ENCODE data around the gene PARVA. TPM values are rescaled to one million over a fixed set of nuclear protein-coding genes. Genes with fewer than 3 reads are reported as not detected.
A peak's percentile ranks its signal among the peaks of the same experiment; 100 is the strongest.

PARVA gene
- total RNA-seq, 1 experiment from 2014 or later = 31.5 TPM

DNA sequence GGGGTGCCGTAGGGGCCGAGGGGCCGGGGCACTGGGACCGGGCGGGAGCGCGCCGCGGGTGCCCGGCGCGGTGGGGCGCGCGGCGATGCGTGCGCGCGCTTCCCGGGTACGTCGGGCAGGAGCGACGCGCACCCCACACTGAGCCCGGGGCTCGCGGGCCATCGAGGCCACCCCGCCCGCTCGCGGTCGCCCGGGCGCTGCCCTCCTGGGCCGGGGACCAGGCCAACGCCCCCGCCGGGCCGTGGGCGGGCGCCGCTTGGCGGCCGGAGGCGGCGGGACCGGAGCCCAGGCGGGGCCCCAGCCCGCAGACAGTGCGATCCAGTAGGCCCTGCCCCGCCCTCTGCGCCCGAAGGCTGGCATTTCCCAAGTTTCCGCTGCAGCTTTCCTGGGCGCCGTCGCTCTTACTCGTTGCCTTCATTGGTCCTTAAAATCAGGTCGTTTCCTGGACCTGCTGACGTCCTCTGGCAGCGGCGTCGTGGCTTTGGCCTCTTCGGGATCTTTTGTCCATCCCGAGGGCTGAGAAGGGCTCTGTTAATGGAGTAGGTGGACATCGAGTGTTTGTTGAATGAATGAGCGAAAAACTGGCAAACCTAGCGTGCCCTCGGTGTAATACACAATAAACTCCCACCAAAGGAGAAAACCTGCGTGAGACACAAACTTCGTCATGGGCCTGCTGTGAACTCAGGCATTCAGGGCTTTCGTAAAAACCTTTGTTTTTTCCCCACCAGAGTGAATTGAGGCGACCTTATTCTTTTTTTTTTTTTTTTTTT, 638 bp downstream of the PARVA start:
- BruUV-seq (replicated peaks) = TSS peak; percentile 77
- no peak for TF ChIP-seq EZH2 (IDR thresholded peaks at IDR 0.05; ENCODE audit: low read depth)
- TF ChIP-seq, protein P1, sequence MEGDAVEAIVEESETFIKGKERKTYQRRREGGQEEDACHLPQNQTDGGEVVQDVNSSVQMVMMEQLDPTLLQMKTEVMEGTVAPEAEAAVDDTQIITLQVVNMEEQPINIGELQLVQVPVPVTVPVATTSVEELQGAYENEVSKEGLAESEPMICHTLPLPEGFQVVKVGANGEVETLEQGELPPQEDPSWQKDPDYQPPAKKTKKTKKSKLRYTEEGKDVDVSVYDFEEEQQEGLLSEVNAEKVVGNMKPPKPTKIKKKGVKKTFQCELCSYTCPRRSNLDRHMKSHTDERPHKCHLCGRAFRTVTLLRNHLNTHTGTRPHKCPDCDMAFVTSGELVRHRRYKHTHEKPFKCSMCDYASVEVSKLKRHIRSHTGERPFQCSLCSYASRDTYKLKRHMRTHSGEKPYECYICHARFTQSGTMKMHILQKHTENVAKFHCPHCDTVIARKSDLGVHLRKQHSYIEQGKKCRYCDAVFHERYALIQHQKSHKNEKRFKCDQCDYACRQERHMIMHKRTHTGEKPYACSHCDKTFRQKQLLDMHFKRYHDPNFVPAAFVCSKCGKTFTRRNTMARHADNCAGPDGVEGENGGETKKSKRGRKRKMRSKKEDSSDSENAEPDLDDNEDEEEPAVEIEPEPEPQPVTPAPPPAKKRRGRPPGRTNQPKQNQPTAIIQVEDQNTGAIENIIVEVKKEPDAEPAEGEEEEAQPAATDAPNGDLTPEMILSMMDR (conservative IDR thresholded peaks at IDR 0.05) = no peak; the same call in 1 of the 2 replicates

DNA sequence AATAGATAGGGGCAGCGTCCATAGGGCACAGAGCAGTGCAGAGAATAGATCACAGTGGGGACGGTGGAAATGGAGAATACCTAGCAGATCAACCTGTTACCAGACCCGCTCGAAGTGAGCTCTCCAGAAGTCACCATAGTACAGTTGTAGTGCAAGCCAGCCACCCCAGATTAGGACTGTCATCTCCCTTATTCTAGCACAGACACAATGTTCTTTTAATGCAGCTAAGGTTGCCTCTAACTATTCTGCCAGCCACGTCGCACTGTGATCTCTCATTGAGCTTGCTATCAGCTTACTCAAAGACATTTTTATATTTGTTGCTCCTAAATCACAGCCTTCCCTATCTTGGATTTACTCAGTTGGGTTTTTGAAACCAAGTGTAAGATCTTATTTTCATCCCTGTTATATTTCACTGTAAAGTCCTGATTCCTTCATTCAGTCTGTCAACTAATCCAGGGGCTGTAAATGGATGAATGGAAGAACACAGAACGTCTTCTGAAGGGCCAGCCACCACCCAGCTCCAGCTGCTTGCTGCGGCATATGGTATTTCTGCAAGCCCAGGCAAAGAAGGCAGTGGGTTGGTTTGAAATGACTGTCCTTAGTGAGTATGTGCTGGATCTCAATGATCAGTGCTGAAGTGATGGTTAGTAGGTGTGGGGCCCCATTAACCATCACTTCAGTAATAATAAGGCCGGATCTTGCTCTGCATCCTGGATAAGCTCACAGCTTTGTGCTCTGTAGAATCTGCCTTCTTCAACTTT, 3.4 kb downstream of the PARVA start:
- POLR2A ChIA-PET (ENCODE audit: unreplicated experiment) = no interaction called here

More for the DNA sequence above, 638 bp downstream of the PARVA start:
- H3K4me1 ChIP-seq (replicated peaks; ENCODE audit: insufficient read depth) = no peaks in the 10 kb centered on the region; the same call in 1 of the 2 replicates
- no peaks in the 10 kb centered on the region for H3K9me2 ChIP-seq (ENCODE audit: insufficient read depth)
- H3F3A ChIP-seq (ENCODE audit: insufficient read depth, low read depth) = peaks cover 10% of the 10 kb centered on the region; the same call in 1 of the 2 replicates
- peak overlapping the region; percentile 66 for H3K27ac ChIP-seq
- peaks cover 7% of the 10 kb centered on the region; the same call in 1 of the 2 replicates for H3K79me2 ChIP-seq (ENCODE audit: low read depth)
- H2AFZ ChIP-seq = peak overlapping the region; percentile 94
- peak; percentile 68 to 77 for DNase-seq
- H3K9me3 ChIP-seq (ENCODE audit: insufficient read depth, low read depth) = no peaks in the 10 kb centered on the region
- intact Hi-C loops (cut with micrococcal nuclease; ENCODE audit: unreplicated experiment) = no loop called here
- H3K4me2 ChIP-seq = peak overlapping the region; percentile 91
- ChIA-PET POLR2A (ENCODE audit: unreplicated experiment) (no interaction called here), CTCF (interaction anchor here (0.7 kb wide), 1 partner anchor 303 kb away, joined by 3 read pairs; no protein-coding TSS in a partner anchor)
- peak overlapping the region; percentile 74 for H3K4me3 ChIP-seq
- H3K27me3 ChIP-seq (ENCODE audit: insufficient read depth, low read depth) = no peaks in the 10 kb centered on the region
- H3K36me3 ChIP-seq (ENCODE audit: low read depth) = no peaks in the 10 kb centered on the region
- H4K20me1 ChIP-seq (ENCODE audit: insufficient read depth) = no peaks in the 10 kb centered on the region

DNA sequence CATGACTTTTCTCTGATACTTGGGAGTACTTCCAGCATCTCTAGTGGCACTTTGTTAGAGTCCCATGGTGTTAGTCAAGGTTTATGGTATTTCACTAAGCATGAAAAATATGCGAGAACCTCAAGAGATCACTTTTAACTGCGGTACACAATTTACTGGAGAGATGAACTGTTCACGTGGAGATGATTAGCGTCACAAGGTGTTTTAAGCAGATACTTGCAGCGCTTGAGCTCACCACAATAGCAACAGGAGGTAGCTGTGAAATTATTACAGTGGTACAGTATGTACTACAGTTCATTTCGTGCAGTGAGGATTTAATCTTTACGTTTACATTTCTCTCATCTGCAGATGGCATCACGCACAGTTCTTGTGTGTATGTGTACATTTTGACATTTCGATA, 4.5 kb downstream of the PARVA start:
- no peaks in the 10 kb centered on the region for H3K9me2 ChIP-seq (ENCODE audit: insufficient read depth)
- no peak overlapping the region for H3K4me3 ChIP-seq
- H3K4me1 ChIP-seq (replicated peaks; ENCODE audit: insufficient read depth) = no peaks in the 10 kb centered on the region; the same call in 1 of the 2 replicates
- ChIA-PET CTCF (no interaction called here), POLR2A (ENCODE audit: unreplicated experiment) (no interaction called here)
- no peak overlapping the region for H3K27ac ChIP-seq
- intact Hi-C loops (cut with micrococcal nuclease; ENCODE audit: unreplicated experiment) = no loop called here
- no peak overlapping the region for H3K4me2 ChIP-seq
- peaks cover 4% of the 10 kb centered on the region; the same call in 1 of the 2 replicates for H3F3A ChIP-seq (ENCODE audit: insufficient read depth, low read depth)
- H4K20me1 ChIP-seq (ENCODE audit: insufficient read depth) = no peaks in the 10 kb centered on the region
- DNase-seq = no peak
- no peak for TF ChIP-seq EZH2 (IDR thresholded peaks at IDR 0.05; ENCODE audit: low read depth)
- TF ChIP-seq, protein P1 (conservative IDR thresholded peaks at IDR 0.05) = no peak
- no peak overlapping the region for H2AFZ ChIP-seq
- H3K27me3 ChIP-seq (ENCODE audit: insufficient read depth, low read depth) = no peaks in the 10 kb centered on the region
- no peaks in the 10 kb centered on the region for H3K9me3 ChIP-seq (ENCODE audit: insufficient read depth, low read depth)
- peaks cover 7% of the 10 kb centered on the region; the same call in 1 of the 2 replicates for H3K79me2 ChIP-seq (ENCODE audit: low read depth)
- BruUV-seq (replicated peaks) = no TSS peak
- no peaks in the 10 kb centered on the region for H3K36me3 ChIP-seq (ENCODE audit: low read depth)

More for the DNA sequence above, 3.4 kb downstream of the PARVA start:
- Histone ChIP-seq H2AFZ (no peak overlapping the region), H4K20me1 (ENCODE audit: insufficient read depth) (no peaks in the 10 kb centered on the region), H3K9me2 (ENCODE audit: insufficient read depth) (no peaks in the 10 kb centered on the region), H3K4me1 (replicated peaks; ENCODE audit: insufficient read depth) (no peaks in the 10 kb centered on the region; the same call in 1 of the 2 replicates), H3K4me2 (no peak overlapping the region), H3K4me3 (no peak overlapping the region), H3K27me3 (ENCODE audit: insufficient read depth, low read depth) (no peaks in the 10 kb centered on the region), H3F3A (ENCODE audit: insufficient read depth, low read depth) (peaks cover 10% of the 10 kb centered on the region; the same call in 1 of the 2 replicates), H3K9me3 (ENCODE audit: insufficient read depth, low read depth) (no peaks in the 10 kb centered on the region), H3K27ac (no peak overlapping the region), H3K79me2 (ENCODE audit: low read depth) (peaks cover 7% of the 10 kb centered on the region; the same call in 1 of the 2 replicates), H3K36me3 (ENCODE audit: low read depth) (no peaks in the 10 kb centered on the region)
- CTCF ChIA-PET = no interaction called here
- TF ChIP-seq, protein P1 (conservative IDR thresholded peaks at IDR 0.05) = no peak
- no peak for TF ChIP-seq EZH2 (IDR thresholded peaks at IDR 0.05; ENCODE audit: low read depth)
- DNase-seq = no peak
- intact Hi-C loops (cut with micrococcal nuclease; ENCODE audit: unreplicated experiment) = no loop called here
- no TSS peak for BruUV-seq (replicated peaks)
